ENCODE data around the gene FTCDNL1.

DNA sequence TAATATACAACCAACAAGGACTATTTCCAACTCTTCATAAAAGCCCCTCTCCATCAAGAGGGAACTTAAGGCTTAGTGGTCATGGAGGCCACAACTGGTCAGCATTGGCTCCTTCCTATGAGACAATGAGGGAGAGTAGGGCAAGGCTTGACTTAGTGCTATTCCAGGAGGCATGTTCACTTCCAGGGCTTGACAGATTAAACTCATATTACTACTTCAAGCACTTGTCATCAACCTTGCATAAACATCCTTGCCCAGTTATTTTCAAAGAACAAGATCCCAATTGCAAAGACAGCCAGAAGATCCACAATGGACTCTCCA, 133.4 kb downstream of the FTCDNL1 start:
- no peak for TF ChIP-seq POLR2A (IDR thresholded peaks at IDR 0.05; ENCODE audit: low read length)
- no peak for TF ChIP-seq GATA1 (IDR thresholded peaks at IDR 0.05; ENCODE audit: low read depth, low read length)
